ENCODE measurements around the gene PIK3R1. TPM values are rescaled to one million over a fixed set of nuclear protein-coding genes. Genes with fewer than 3 reads are reported as not detected.

Gene PIK3R1
- total RNA-seq, 1 experiment from 2014 or later, result 11.3 TPM

- Histone ChIP-seq H4K5ac (ENCODE audit: insufficient read length, low read depth, low read length) (no peak overlapping the region), H3K23me2 (ENCODE audit: insufficient read length, low read depth, low read length, poor library complexity, severe bottlenecking) (no peaks in the 10 kb centered on the region), H3K14ac (ENCODE audit: insufficient read depth, low read length) (no peak overlapping the region), H3K23ac (ENCODE audit: insufficient read length, low read depth, low read length) (no peak overlapping the region), H3K79me1 (ENCODE audit: insufficient read depth, low read depth, low read length, poor library complexity, severe bottlenecking) (no peaks in the 10 kb centered on the region), H2BK120ac (ENCODE audit: low read depth, low read length, poor library complexity, severe bottlenecking) (no peak overlapping the region), H2BK15ac (ENCODE audit: low read depth, low read length) (no peak overlapping the region), H2BK20ac (ENCODE audit: low read depth, low read length, poor library complexity, severe bottlenecking) (no peak overlapping the region), H3K4ac (ENCODE audit: low read depth, low read length) (no peak overlapping the region), H3K56ac (ENCODE audit: insufficient read length, low read depth, low read length) (no peak overlapping the region), H3K4me1 (ENCODE audit: insufficient read depth, low read length) (no peaks in the 10 kb centered on the region), H2AFZ (ENCODE audit: low read length) (no peak overlapping the region), H3K4me2 (ENCODE audit: insufficient read depth, insufficient read length, low read length) (no peak overlapping the region), H4K8ac (replicated peaks; ENCODE audit: insufficient read length, low read depth, low read length) (no peak overlapping the region), H3K9ac (ENCODE audit: extremely low read depth, insufficient read length, low read length) (no peak overlapping the region), H2BK5ac (ENCODE audit: insufficient read length, low read length) (no peak overlapping the region), H3K18ac (ENCODE audit: insufficient read length, low read depth, low read length) (no peak overlapping the region), H4K20me1 (ENCODE audit: control insufficient read depth, insufficient read depth, insufficient read length) (no peaks in the 10 kb centered on the region), H2BK12ac (ENCODE audit: insufficient read length, low read depth, low read length) (no peak overlapping the region), H3T11ph (ENCODE audit: low read length) (no peak overlapping the region), H2AK5ac (ENCODE audit: insufficient read length, low read length) (no peak overlapping the region), H3K79me2 (ENCODE audit: insufficient read depth, low read length) (no peaks in the 10 kb centered on the region), H3K27me3 (ENCODE audit: insufficient read depth, low read length) (no peaks in the 10 kb centered on the region), H4K91ac (ENCODE audit: insufficient read length, low read depth, low read length) (no peak overlapping the region), H3K27ac (ENCODE audit: insufficient read length, low read depth, low read length) (no peak overlapping the region), H3K9me3 (ENCODE audit: control insufficient read depth, low read depth, low read length) (no peaks in the 10 kb centered on the region)
- peaks cover 8 to 12% of the 10 kb centered on the region in 2 experiments for H3K4me1 Mint-ChIP-seq
- WGBS (ENCODE audit: extremely low coverage, insufficient read length, low lambda C conversion rate), result no CpG with 5 or more reads among the region's 4 CpGs
- peaks cover 22 to 33% (median 31%) of the 10 kb centered on the region in 3 experiments for H3K36me3 Mint-ChIP-seq (ENCODE audit: insufficient read depth in 1 of 3, low read depth in 3 of 3)
- TF ChIP-seq CTCF (conservative IDR thresholded peaks at IDR 0.05), result no peak
- DNase-seq, result no peak
- no peaks in the 10 kb centered on the region for H3K27me3 Mint-ChIP-seq (ENCODE audit: low read depth)
- no peak overlapping the region for H3K27ac Mint-ChIP-seq
- H3K4me3 Mint-ChIP-seq, result no peak overlapping the region
- no peaks in the 10 kb centered on the region for H3K9me3 Mint-ChIP-seq
Observed at GRCh38 chr5:68299105-68299504, 83.5 kb downstream of the PIK3R1 start.

Data from H9 (cell line).